Nephron progenitor cell (in vitro differentiated cells): ENCODE measurements around the gene TGM2.

Experiments used
- DNase-seq: peaks from one replicate; pipeline ENCODE4 v3.0.0; 2021
- H3K27ac Mint-ChIP-seq: 2 replicates; pipeline ENCODE4 v1.8.0; 2021; ENCODE audit warnings: mild to moderate bottlenecking, moderate library complexity, mixed read lengths
- H3K27me3 Mint-ChIP-seq: 2 replicates; pipeline ENCODE4 v1.8.0; 2021; ENCODE audit warnings: mild to moderate bottlenecking, low read depth, mixed read lengths; ENCODE audit not compliant: poor library complexity
- H3K36me3 Mint-ChIP-seq: 2 replicates; pipeline ENCODE4 v1.8.0; 2021; ENCODE audit warnings: low read depth, mixed read lengths
- H3K4me1 Mint-ChIP-seq: 2 replicates; pipeline ENCODE4 v1.8.0; 2021; ENCODE audit warnings: mixed read lengths
- H3K4me3 Mint-ChIP-seq: 2 replicates; pipeline ENCODE4 v1.8.0; 2021; ENCODE audit warnings: mild to moderate bottlenecking, moderate library complexity, mixed read lengths
- H3K9me3 Mint-ChIP-seq: 2 replicates; pipeline ENCODE4 v1.8.0; 2021; ENCODE audit warnings: mild to moderate bottlenecking, moderate library complexity, mixed read lengths
- TF ChIP-seq, protein P1 (sequence below): fragments of 200-600 bp; sonication (generic); IDR thresholded peaks from 2 replicates; pipeline ENCODE4 v1.5.0; 2021; ENCODE audit warnings: antibody characterized with exemption

The TGM2 gene

DNA sequence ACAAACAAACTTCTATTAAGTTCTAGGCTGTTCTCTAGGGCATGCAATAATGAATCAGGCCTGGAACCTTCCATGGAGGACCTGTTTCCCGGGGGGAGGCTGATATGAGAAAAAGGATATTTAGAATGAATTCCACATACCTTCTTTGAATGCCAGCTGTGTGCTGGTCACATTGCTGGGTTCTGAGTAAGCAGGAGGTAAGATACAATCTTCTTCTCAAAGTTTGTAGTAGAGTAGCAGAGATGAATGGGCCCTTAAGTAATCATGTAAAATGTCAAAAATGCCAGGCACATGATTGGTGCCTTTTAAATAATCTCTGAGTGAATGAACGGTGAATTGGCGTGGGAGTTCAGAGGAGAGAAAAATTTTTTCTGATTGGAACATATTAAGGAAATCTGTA lies 47.4 kb downstream of the TGM2 start:
- no peak overlapping the region for H3K27ac Mint-ChIP-seq
- H3K4me1 Mint-ChIP-seq: peaks cover 20% of the 10 kb centered on the region
- H3K36me3 Mint-ChIP-seq: no peaks in the 10 kb centered on the region
- peaks cover 3% of the 10 kb centered on the region for H3K27me3 Mint-ChIP-seq
- H3K9me3 Mint-ChIP-seq: peaks cover 7% of the 10 kb centered on the region
- TF ChIP-seq, protein P1, sequence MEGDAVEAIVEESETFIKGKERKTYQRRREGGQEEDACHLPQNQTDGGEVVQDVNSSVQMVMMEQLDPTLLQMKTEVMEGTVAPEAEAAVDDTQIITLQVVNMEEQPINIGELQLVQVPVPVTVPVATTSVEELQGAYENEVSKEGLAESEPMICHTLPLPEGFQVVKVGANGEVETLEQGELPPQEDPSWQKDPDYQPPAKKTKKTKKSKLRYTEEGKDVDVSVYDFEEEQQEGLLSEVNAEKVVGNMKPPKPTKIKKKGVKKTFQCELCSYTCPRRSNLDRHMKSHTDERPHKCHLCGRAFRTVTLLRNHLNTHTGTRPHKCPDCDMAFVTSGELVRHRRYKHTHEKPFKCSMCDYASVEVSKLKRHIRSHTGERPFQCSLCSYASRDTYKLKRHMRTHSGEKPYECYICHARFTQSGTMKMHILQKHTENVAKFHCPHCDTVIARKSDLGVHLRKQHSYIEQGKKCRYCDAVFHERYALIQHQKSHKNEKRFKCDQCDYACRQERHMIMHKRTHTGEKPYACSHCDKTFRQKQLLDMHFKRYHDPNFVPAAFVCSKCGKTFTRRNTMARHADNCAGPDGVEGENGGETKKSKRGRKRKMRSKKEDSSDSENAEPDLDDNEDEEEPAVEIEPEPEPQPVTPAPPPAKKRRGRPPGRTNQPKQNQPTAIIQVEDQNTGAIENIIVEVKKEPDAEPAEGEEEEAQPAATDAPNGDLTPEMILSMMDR: no peak
- DNase-seq: no peak
- H3K4me3 Mint-ChIP-seq: no peak overlapping the region

DNA sequence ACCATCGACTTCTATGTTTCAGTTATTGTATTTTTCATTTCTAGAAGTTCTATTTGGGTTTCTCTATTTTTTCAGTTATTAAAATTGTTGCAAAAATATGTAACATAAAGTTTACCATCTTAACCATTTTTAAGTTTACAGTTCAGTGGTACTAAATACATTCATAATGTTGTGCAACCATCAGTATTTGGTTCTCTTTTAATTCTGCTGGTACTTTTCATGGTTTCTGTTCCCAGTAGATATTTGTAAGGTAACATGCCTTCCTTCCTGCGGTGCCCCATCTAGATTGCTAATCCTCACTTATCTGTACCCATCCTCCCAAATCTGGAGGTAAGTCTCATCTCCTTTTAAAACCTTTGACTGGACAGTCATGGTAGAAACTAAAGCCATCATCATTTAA lies 47.9 kb downstream of the TGM2 start:
- peaks cover 18% of the 10 kb centered on the region for H3K4me1 Mint-ChIP-seq
- H3K27ac Mint-ChIP-seq: no peak overlapping the region
- peaks cover 7% of the 10 kb centered on the region for H3K9me3 Mint-ChIP-seq
- peaks cover 3% of the 10 kb centered on the region for H3K27me3 Mint-ChIP-seq
- TF ChIP-seq, protein P1: no peak
- H3K36me3 Mint-ChIP-seq: no peaks in the 10 kb centered on the region
- no peak overlapping the region for H3K4me3 Mint-ChIP-seq
- no peak for DNase-seq

DNA sequence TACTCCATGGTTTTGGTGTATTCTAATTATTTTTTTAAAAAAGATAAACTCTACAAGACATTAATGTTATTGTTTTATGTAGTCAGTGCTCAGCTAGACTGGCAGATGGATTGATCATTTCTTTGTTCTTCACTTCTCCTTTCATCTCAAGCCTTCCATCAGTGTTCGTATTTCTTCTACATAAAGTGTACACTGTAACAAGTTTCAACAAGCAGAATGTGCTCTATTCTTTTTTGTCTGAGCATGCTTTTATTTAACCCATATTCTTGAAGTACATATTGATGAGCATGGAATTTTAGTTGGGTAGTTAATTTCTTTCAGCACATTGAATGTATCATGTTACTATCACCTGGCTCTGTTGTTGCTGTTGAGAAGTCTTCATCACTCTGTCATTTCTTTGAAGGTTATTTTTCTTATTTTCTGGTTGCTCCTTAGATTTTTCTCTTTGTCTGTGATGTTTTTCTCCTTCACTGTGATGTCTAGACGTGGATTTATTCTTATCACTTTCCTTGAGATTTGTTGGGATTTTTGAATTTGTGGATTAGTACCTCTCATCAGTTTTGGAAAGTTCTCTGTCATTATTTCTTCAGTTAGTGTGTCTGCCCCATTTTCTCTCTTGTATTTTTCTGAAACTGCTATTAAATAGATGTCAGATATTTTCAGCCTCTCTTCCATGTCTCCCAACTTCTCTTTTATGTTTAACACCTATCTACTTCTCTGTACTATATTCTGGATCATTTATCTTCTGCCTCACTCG lies 48.5 kb downstream of the TGM2 start:
- Mint-ChIP-seq H3K27ac (no peak overlapping the region), H3K36me3 (no peaks in the 10 kb centered on the region), H3K4me3 (no peak overlapping the region), H3K9me3 (peaks cover 7% of the 10 kb centered on the region), H3K4me1 (peaks cover 23% of the 10 kb centered on the region), H3K27me3 (peaks cover 3% of the 10 kb centered on the region)
- TF ChIP-seq, protein P1: no peak
- DNase-seq: no peak

DNA sequence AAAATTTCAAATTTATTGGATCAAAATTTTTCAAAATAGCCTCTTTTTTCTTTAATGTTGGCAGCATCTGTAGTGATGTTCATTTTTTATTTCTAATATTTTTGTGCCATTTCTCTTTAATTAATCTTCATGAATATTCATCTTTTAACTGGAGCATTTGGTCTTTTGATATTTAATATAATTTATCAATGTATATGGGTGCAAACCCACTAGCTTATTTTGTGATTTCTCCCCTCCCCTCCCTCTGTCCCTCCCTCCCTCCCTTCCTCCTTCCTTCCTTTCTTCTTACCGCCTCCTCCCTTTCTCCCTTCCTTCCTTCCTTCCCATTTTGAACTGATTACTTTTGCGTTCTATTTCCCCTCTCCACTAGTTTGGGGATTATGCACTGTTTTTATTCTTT lies 49.2 kb downstream of the TGM2 start:
- Mint-ChIP-seq H3K9me3 (peaks cover 7% of the 10 kb centered on the region), H3K4me1 (peaks cover 23% of the 10 kb centered on the region), H3K4me3 (no peak overlapping the region), H3K27ac (no peak overlapping the region), H3K36me3 (no peaks in the 10 kb centered on the region), H3K27me3 (peaks cover 3% of the 10 kb centered on the region)
- TF ChIP-seq, protein P1: no peak
- DNase-seq: no peak

DNA sequence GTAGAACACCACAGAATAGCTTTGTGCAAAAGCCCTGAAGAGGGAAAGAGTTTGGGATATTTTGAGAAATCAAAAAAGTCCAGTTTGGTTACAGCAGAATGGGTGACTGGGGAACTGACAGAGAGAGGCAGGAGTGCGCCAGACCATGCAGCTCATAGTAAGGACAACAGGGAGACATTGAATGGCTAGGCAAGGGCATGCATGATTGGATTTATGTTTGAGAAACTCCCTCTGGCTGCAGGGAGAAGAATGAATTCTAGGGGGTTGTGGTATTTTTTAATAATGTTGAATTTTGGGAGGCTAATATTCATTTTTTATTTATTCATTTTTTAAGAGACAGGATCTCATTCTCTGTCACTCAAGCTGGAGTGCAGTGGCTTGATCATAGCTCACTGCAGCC lies 49.9 kb downstream of the TGM2 start:
- Mint-ChIP-seq H3K9me3 (peaks cover 7% of the 10 kb centered on the region), H3K36me3 (no peaks in the 10 kb centered on the region), H3K4me1 (peaks cover 26% of the 10 kb centered on the region), H3K27ac (no peak overlapping the region), H3K4me3 (no peak overlapping the region), H3K27me3 (peaks cover 3% of the 10 kb centered on the region)
- TF ChIP-seq, protein P1: no peak
- no peak for DNase-seq

DNA sequence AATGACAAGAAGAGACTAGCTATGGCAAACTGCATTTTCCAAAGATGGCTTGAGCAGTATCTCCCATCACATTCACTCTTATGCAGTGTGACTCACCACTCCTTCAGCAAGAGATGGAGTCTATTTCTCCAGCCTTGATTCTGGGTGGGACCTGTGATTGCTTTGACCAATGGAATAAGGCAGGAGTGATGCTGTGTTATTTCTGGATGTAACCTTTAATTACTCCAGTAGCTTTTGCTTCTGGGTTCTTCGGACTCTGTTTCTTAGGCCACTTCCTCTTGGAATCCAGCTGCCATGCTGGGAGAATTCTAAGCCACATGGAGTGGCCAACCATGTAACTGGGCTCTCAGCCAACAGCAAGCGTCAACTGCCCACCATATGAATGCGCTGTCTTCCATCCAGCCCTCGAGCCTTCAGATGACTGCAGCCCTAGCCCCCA lies 50.7 kb downstream of the TGM2 start:
- DNase-seq: no peak
- H3K27ac Mint-ChIP-seq: no peak overlapping the region
- H3K9me3 Mint-ChIP-seq: peaks cover 7% of the 10 kb centered on the region
- H3K4me3 Mint-ChIP-seq: no peak overlapping the region
- peaks cover 3% of the 10 kb centered on the region for H3K27me3 Mint-ChIP-seq
- H3K36me3 Mint-ChIP-seq: no peaks in the 10 kb centered on the region
- peaks cover 34% of the 10 kb centered on the region for H3K4me1 Mint-ChIP-seq
- TF ChIP-seq, protein P1: no peak
